ENCODE data around the gene PLEKHG5.
"Not testable (repeated sequence)": the region's sequence is repeated elsewhere in the genome, so short reads cannot be mapped to it uniquely, and the experiment has no call there.

PLEKHG5 gene

GRCh38 chr1:6495540-6496364, 4.3 kb upstream of the PLEKHG5 start:
- no peak for DNase-seq

- DNase-seq: no peak
Measured at GRCh38 chr1:6495041-6495441, 3.6 kb upstream of the PLEKHG5 start.

GRCh38 chr1:6494627-6495026, 3.2 kb upstream of the PLEKHG5 start:
- DNase-seq: no peak

- not testable (repeated sequence) for DNase-seq
Measured at GRCh38 chr1:6493834-6494223, 2.4 kb upstream of the PLEKHG5 start.

- no peak for DNase-seq
Measured at GRCh38 chr1:6491966-6492365, 499 bp upstream of the PLEKHG5 start.

GRCh38 chr1:6491081-6491449, 402 bp downstream of the PLEKHG5 start:
- DNase-seq: no peak

GRCh38 chr1:6490181-6491080, 1.0 kb downstream of the PLEKHG5 start:
- DNase-seq: peak; percentile 61

GRCh38 chr1:6489799-6490180, 1.7 kb downstream of the PLEKHG5 start:
- DNase-seq: peak; percentile 81

GRCh38 chr1:6489383-6489765, 2.1 kb downstream of the PLEKHG5 start:
- DNase-seq: no peak

GRCh38 chr1:6488602-6489382, 2.7 kb downstream of the PLEKHG5 start:
- no peak for DNase-seq

GRCh38 chr1:6487804-6488484, 3.5 kb downstream of the PLEKHG5 start:
- no peak for DNase-seq

- peak; percentile 85 for DNase-seq
Measured at GRCh38 chr1:6486433-6487011, 4.9 kb downstream of the PLEKHG5 start.

- no peak for DNase-seq
Measured at GRCh38 chr1:6485168-6486101, 6.0 kb downstream of the PLEKHG5 start.

GRCh38 chr1:6484826-6485167, 6.7 kb downstream of the PLEKHG5 start:
- DNase-seq: no peak

GRCh38 chr1:6483761-6484117, 7.7 kb downstream of the PLEKHG5 start:
- no peak for DNase-seq

- DNase-seq: no peak
Measured at GRCh38 chr1:6483017-6483760, 8.3 kb downstream of the PLEKHG5 start.

GRCh38 chr1:6481820-6482219, 9.6 kb downstream of the PLEKHG5 start:
- DNase-seq: no peak

GRCh38 chr1:6477039-6477820, 14.2 kb downstream of the PLEKHG5 start:
- no peak for DNase-seq

GRCh38 chr1:6476483-6476882, 15.0 kb downstream of the PLEKHG5 start:
- no peak for DNase-seq
